Measurements from ENCODE around the gene NAV2.

DNA sequence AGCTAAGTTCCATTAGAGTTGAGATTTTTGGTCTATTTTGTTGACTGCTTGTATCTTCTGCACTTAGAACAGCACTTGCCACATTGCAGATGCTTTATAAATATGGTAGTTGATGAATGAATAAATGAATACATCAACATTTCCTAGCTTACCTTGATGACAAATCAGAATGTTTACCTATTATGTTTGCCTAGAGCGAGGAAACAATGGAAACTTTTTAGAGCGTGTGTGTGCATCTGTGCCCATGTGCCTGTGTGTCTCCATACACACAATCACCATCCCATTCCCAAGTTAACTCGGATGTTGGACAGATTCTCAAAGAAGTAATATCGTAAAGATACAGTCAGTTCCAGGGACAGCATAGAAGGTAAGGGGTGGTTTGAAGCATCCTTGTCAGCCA is 308.6 kb downstream of the NAV2 start:
- TF ChIP-seq, protein P1, sequence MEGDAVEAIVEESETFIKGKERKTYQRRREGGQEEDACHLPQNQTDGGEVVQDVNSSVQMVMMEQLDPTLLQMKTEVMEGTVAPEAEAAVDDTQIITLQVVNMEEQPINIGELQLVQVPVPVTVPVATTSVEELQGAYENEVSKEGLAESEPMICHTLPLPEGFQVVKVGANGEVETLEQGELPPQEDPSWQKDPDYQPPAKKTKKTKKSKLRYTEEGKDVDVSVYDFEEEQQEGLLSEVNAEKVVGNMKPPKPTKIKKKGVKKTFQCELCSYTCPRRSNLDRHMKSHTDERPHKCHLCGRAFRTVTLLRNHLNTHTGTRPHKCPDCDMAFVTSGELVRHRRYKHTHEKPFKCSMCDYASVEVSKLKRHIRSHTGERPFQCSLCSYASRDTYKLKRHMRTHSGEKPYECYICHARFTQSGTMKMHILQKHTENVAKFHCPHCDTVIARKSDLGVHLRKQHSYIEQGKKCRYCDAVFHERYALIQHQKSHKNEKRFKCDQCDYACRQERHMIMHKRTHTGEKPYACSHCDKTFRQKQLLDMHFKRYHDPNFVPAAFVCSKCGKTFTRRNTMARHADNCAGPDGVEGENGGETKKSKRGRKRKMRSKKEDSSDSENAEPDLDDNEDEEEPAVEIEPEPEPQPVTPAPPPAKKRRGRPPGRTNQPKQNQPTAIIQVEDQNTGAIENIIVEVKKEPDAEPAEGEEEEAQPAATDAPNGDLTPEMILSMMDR (IDR thresholded peaks at IDR 0.05; ENCODE audit: borderline replicate concordance, extremely low read depth, low read length, poor library complexity, severe bottlenecking) = no peak
- TF ChIP-seq EZH2 (IDR thresholded peaks at IDR 0.05; ENCODE audit: borderline replicate concordance, low read depth, low read length, severe bottlenecking) = no peak

Data from DND-41 (cell line).